Lung (tissue), 12 donors: ENCODE results near the gene MTM1. TPM values are rescaled to one million over a fixed set of nuclear protein-coding genes. Genes with fewer than 3 reads are reported as not detected.

Experiments used
- ATAC-seq: fragments of 200-7000 bp; cut with Tn5 transposase; one replicate; pipeline ENCODE4 v1.9.1; 2020; ENCODE audit warnings: moderate number of reproducible peaks; ENCODE audit not compliant: insufficient read depth, low FRiP score
- DNase-seq, 3 donors: peaks; one replicate each; pipeline ENCODE4 v3.0.0-alpha.2; 2013 to 2017
- H3K27ac ChIP-seq, 2 donors: one replicate each; pipeline ENCODE4 v1.5.1; 2013; ENCODE audit warnings: mild to moderate bottlenecking in 2 of 2, moderate library complexity in 2 of 2, control low read depth in 1 of 2, inconsistent platforms in 1 of 2, low read depth in 1 of 2, low read length in 1 of 2
- H3K27me3 ChIP-seq, 3 donors: one replicate each; pipeline ENCODE4 v1.5.1; 2013; ENCODE audit warnings: low read length in 2 of 3; ENCODE audit not compliant: control insufficient read depth in 3 of 3, insufficient read depth in 3 of 3
- H3K36me3 ChIP-seq, 4 donors: one replicate each; pipeline ENCODE4 v1.5.1; 2013; ENCODE audit warnings: low read length in 4 of 4, mild to moderate bottlenecking in 1 of 4, moderate library complexity in 1 of 4; ENCODE audit not compliant: control insufficient read depth in 4 of 4, insufficient read depth in 4 of 4
- H3K4me1 ChIP-seq, 5 donors: one replicate each; pipeline ENCODE4 v1.5.1; 2013; ENCODE audit warnings: low read length in 5 of 5, mild to moderate bottlenecking in 2 of 5, moderate library complexity in 1 of 5; ENCODE audit not compliant: control insufficient read depth in 5 of 5, insufficient read depth in 5 of 5
- H3K4me3 ChIP-seq: one replicate; pipeline ENCODE4 v1.5.1; 2013; ENCODE audit warnings: mild to moderate bottlenecking, control low read depth, moderate library complexity
- H3K9ac ChIP-seq, 2 donors: one replicate each; pipeline ENCODE4 v1.5.1; 2013; ENCODE audit warnings: low read length in 2 of 2, control low read depth in 1 of 2; ENCODE audit not compliant: insufficient read depth in 1 of 2
- H3K9me3 ChIP-seq, 4 donors: one replicate each; pipeline ENCODE4 v1.5.1; 2013; ENCODE audit warnings: low read length in 3 of 4, mild to moderate bottlenecking in 1 of 4, moderate library complexity in 1 of 4; ENCODE audit not compliant: control insufficient read depth in 4 of 4, insufficient read depth in 3 of 4
- WGBS, 2 donors: extraction: QIAGEN DNeasy Blood & Tissue Kit; methylation state at CpG; one replicate each; pipeline ENCODE4 v1.1.7; 2013; 5-methylcytosine and 5-hydroxymethylcytosine counted together
- polyA plus RNA-seq, 2 donors: library from polyadenylated mRNA; stranded (reverse); fragments of 200-250 nt; gene quantifications; one replicate each; pipeline ENCODE4 v1.2.1, GENCODE V29; 2013
- total RNA-seq, 2 donors: library from RNA; depleted of rRNA in 1 of 2; stranded (reverse); fragments of >200 nt in 1 of 2; gene quantifications; one replicate each; pipeline ENCODE4 v1.2.1, GENCODE V29; 2014 to 2021
- TF ChIP-seq, protein P1 (sequence below): IDR thresholded peaks from 2 replicates; pipeline ENCODE4 v1.5.1; 2012; ENCODE audit warnings: mild to moderate bottlenecking; ENCODE audit errors: control extremely low read depth, extremely low read depth
- donor health status: control.
- donor health status: control.
- donor health status: Bipolar disorder and iron deficiency.
- donor health status: healthy.
- donor health status: DM: yes; HTN: yes; CAD: no.

Gene MTM1
- total and polyA plus RNA-seq, 4 donors: 4.6 to 31.2 (median 14.5) TPM

DNA sequence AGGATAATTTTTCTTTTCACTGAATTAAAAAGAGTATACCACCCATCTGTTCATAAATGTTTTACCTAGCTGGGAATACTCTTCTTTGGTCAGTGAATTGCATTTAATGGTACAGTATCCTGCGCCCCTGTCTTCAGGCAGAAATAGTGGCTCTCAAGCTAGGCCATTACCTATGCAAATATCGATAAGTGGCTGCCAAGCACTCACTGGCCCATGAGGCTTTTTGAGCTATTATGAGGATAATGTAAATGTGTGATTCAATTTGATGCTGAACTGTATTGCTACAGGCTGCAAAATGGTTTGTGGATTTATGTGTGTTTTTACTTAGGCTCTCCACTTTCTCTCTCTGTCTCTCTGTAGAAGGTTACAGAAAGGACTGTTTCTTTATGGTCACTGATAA lies 94.7 kb downstream of the MTM1 start:
- WGBS, 2 donors: 75 to 97% methylated on average over 2 of the region's 2 CpGs
- Histone ChIP-seq H3K4me3 (no peak overlapping the region), H3K27me3 (peaks cover 0 to 2% (median 0%) of the 10 kb centered on the region in 3 donors), H3K9ac (no peak overlapping the region), H3K36me3 (peaks cover 0 to 6% (median 4%) of the 10 kb centered on the region in 4 donors), H3K9me3 (no peaks in the 10 kb centered on the region), H3K4me1 (no peaks in the 10 kb centered on the region), H3K27ac (no peak overlapping the region)
- TF ChIP-seq, protein P1, sequence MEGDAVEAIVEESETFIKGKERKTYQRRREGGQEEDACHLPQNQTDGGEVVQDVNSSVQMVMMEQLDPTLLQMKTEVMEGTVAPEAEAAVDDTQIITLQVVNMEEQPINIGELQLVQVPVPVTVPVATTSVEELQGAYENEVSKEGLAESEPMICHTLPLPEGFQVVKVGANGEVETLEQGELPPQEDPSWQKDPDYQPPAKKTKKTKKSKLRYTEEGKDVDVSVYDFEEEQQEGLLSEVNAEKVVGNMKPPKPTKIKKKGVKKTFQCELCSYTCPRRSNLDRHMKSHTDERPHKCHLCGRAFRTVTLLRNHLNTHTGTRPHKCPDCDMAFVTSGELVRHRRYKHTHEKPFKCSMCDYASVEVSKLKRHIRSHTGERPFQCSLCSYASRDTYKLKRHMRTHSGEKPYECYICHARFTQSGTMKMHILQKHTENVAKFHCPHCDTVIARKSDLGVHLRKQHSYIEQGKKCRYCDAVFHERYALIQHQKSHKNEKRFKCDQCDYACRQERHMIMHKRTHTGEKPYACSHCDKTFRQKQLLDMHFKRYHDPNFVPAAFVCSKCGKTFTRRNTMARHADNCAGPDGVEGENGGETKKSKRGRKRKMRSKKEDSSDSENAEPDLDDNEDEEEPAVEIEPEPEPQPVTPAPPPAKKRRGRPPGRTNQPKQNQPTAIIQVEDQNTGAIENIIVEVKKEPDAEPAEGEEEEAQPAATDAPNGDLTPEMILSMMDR: no peak
- ATAC-seq (no peak), DNase-seq (no peak)

DNA sequence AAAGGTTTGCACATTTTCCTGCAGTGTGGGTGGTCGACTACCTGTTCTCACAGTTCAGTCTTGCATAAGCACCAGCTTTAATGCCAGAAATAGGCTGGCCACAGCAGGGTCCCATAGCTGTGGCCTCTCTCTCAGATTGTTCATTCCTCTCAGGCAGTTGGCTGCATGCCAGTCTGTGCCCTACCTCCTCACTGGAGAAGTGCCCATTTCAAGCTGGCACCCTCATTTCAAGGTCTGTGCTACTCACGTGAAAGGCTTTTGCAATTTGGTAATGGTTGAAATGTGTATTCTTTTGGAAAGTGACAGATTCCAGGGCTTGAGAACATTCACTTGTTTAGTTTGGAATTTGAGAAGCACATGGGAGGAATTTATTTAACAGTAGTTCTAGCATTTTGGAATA lies 95.9 kb downstream of the MTM1 start:
- DNase-seq: peak; percentile 20 to 54 (median 32)

DNA sequence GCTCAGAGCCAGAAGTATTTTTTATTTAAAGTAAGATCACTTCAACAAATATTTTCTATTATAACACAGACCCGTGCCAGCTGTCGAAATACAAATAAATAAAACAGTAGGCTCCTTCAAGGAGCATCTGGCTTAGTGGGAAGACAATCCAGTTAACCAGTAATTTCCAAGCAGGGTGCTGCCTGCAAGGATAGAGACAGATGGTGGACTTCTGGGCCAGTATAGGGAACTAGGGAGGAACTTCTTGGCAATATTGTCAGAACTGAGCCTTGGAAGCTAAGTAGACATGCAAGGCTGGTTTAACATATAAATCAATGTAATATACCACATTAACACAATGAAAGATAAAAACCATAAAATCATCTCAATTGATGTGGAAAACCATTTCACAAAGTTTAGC lies 107.8 kb downstream of the MTM1 start:
- DNase-seq: no peak
- WGBS, 2 donors: 50 to 78% methylated on average over 2 of the region's 2 CpGs
- ATAC-seq: no peak
- TF ChIP-seq, protein P1: no peak
- Histone ChIP-seq H3K9ac (no peak overlapping the region), H3K36me3 (peaks cover 0 to 2% (median 0%) of the 10 kb centered on the region in 4 donors), H3K27ac (no peak overlapping the region), H3K27me3 (no peaks in the 10 kb centered on the region), H3K4me3 (no peak overlapping the region), H3K9me3 (peaks cover 0 to 7% (median 3%) of the 10 kb centered on the region in 4 donors), H3K4me1 (no peaks in the 10 kb centered on the region)

More for the DNA sequence above, 95.9 kb downstream of the MTM1 start:
- TF ChIP-seq, protein P1: no peak
- H3K27ac ChIP-seq: no peak overlapping the region
- H3K4me1 ChIP-seq: no peaks in the 10 kb centered on the region
- H3K9me3 ChIP-seq: no peaks in the 10 kb centered on the region
- peaks cover 0 to 2% (median 0%) of the 10 kb centered on the region in 3 donors for H3K27me3 ChIP-seq
- H3K9ac ChIP-seq: no peak overlapping the region
- no peak overlapping the region for H3K4me3 ChIP-seq
- 49 to 65% methylated on average over 2 of the region's 2 CpGs for WGBS, 2 donors
- H3K36me3 ChIP-seq: peaks cover 3 to 6% (median 4%) of the 10 kb centered on the region in 4 donors
- ATAC-seq: no peak

DNA sequence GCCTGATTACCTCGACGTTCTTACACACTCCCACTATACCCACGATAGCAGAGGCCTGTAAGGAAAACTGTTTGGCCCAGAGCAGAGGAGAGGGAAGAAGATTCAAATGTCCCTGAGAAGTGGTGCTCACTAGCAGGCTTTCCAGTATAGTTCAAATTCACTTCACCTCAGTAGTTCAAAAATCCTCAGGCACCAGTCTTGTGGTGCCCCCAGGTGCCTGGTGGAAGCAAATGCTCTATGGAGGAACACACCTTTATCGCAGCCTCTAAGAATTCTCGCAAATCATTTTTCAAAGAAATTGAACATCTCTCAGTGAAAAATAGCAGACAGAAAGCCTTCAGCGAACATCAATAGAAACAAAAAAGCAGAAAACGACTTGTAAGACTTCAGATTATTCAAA lies 112.6 kb downstream of the MTM1 start:
- no peak overlapping the region for H3K27ac ChIP-seq
- no peak overlapping the region for H3K4me3 ChIP-seq
- DNase-seq (peak in 2 of 3 donors; percentile 21 to 24), ATAC-seq (no peak)
- H3K27me3 ChIP-seq: peaks cover 0 to 2% (median 0%) of the 10 kb centered on the region in 3 donors
- H3K36me3 ChIP-seq: no peaks in the 10 kb centered on the region
- no peaks in the 10 kb centered on the region for H3K4me1 ChIP-seq
- 56 to 69% methylated on average over 7 of the region's 7 CpGs for WGBS, 2 donors
- TF ChIP-seq, protein P1: no peak
- H3K9me3 ChIP-seq: peaks cover 0 to 10% (median 3%) of the 10 kb centered on the region in 4 donors
- H3K9ac ChIP-seq: no peak overlapping the region
